Activated CD4-positive, alpha-beta T cell treated with anti-CD3 and anti-CD28 coated beads, Interleukin-2, Interleukin-6, amounts not matched to agents 100 ng/mL and 50 ng/mL, durations not matched to agents 16 hours and 8 hours (primary cell): ENCODE data around the gene FOXA3.
A peak's percentile ranks its signal among the peaks of the same experiment; 100 is the strongest.

Experiments
- DNase-seq: peaks from one replicate; pipeline ENCODE4 v3.0.0-alpha.2; 2020

FOXA3 gene

GRCh38 chr19:45863840-45864628, at the start of gene FOXA3:
Gene FOXA3 (plus strand): TSS chr19:45864326. CDS start chr19:45864457, 131 bp downstream.
- DNase-seq = peak; percentile 77

- DNase-seq = no peak
These were observed 49.2 kb upstream of the FOXA3 start, which contains the start of gene RSPH6A for GRCh38 chr19:45814851-45815480. Gene RSPH6A (minus strand): TSS chr19:45815308. CDS start chr19:45815176, 132 bp downstream.

- DNase-seq = no peak
These were observed 48.5 kb upstream of the FOXA3 start for GRCh38 chr19:45815481-45816216.

GRCh38 chr19:45816236-45817009, 47.7 kb upstream of the FOXA3 start:
- DNase-seq = no peak

- DNase-seq = peak; percentile 98
These were observed 47.0 kb upstream of the FOXA3 start for GRCh38 chr19:45817010-45817724.

- DNase-seq = no peak
These were observed 46.3 kb upstream of the FOXA3 start for GRCh38 chr19:45817725-45818301.

- DNase-seq = no peak
These were observed 44.4 kb upstream of the FOXA3 start for GRCh38 chr19:45819769-45820168.

GRCh38 chr19:45820413-45821102, 43.6 kb upstream of the FOXA3 start:
- DNase-seq = no peak

GRCh38 chr19:45821103-45821521, 43.0 kb upstream of the FOXA3 start:
- no peak for DNase-seq

- DNase-seq = no peak
These were observed 42.6 kb upstream of the FOXA3 start for GRCh38 chr19:45821570-45821969.

- DNase-seq = no peak
These were observed 41.4 kb upstream of the FOXA3 start for GRCh38 chr19:45822716-45823115.

- no peak for DNase-seq
These were observed 40.9 kb upstream of the FOXA3 start for GRCh38 chr19:45823182-45823581.

- DNase-seq = no peak
These were observed 40.1 kb upstream of the FOXA3 start for GRCh38 chr19:45824041-45824471.

- DNase-seq = no peak
These were observed 39.4 kb upstream of the FOXA3 start for GRCh38 chr19:45824531-45825262.

- DNase-seq = no peak
These were observed 38.9 kb upstream of the FOXA3 start for GRCh38 chr19:45825263-45825605.

GRCh38 chr19:45825917-45826893, 37.9 kb upstream of the FOXA3 start:
- DNase-seq = no peak

GRCh38 chr19:45826934-45827333, 37.2 kb upstream of the FOXA3 start:
- no peak for DNase-seq

- no peak for DNase-seq
These were observed 36.5 kb upstream of the FOXA3 start for GRCh38 chr19:45827459-45828093.

GRCh38 chr19:45828523-45828922, 35.6 kb upstream of the FOXA3 start:
- DNase-seq = no peak
